CD14-positive monocyte (primary cell): ENCODE data around the gene MYOM3. TPM values are rescaled to one million over a fixed set of nuclear protein-coding genes. Genes with fewer than 3 reads are reported as not detected.
"Not testable (repeated sequence)": the region's sequence is repeated elsewhere in the genome, so short reads cannot be mapped to it uniquely, and the experiment has no call there.

Experiments
- DNase-seq, 3 donors: peaks; one replicate each; pipeline ENCODE4 v3.0.0-alpha.2; 2011 to 2022
- H2AFZ ChIP-seq: 2 replicates; pipeline ENCODE4 v1.6.0; 2012; ENCODE audit warnings: mild to moderate bottlenecking, low read depth, low read length, inconsistent platforms; ENCODE audit not compliant: insufficient read depth, poor library complexity, severe bottlenecking
- H3K27ac ChIP-seq, 2 donors: 1 replicate in 1 of 2; 2 replicates in 1 of 2; pipeline ENCODE4 v1.5.1; 2012 to 2013; ENCODE audit warnings: low read length in 2 of 2, control low read depth in 1 of 2, inconsistent platforms in 1 of 2, low read depth in 1 of 2, mild to moderate bottlenecking in 1 of 2
- H3K27me3 ChIP-seq, 2 donors: one replicate each; pipeline versions ENCODE4 v1.6.0 to v1.6.1; 2011 to 2013; ENCODE audit warnings: low read length in 2 of 2; ENCODE audit not compliant: control insufficient read depth in 2 of 2, insufficient read depth in 2 of 2
- H3K36me3 ChIP-seq, 2 donors: replicated peaks in 1 of 2; 1 replicate in 1 of 2; 2 replicates in 1 of 2; pipeline versions ENCODE4 v1.5.1 to v1.6.1; 2012 to 2013; ENCODE audit warnings: low read length in 2 of 2, control low read depth in 1 of 2, inconsistent platforms in 1 of 2, mild to moderate bottlenecking in 1 of 2; ENCODE audit not compliant: insufficient read depth in 2 of 2, control insufficient read depth in 1 of 2
- H3K4me1 ChIP-seq, 2 donors: 1 replicate in 1 of 2; 2 replicates in 1 of 2; pipeline versions ENCODE4 v1.5.1 to v1.6.1; 2012 to 2013; ENCODE audit warnings: low read length in 2 of 2, control low read depth in 1 of 2, inconsistent platforms in 1 of 2, mild to moderate bottlenecking in 1 of 2, moderate library complexity in 1 of 2; ENCODE audit not compliant: insufficient read depth in 2 of 2, control insufficient read depth in 1 of 2
- H3K4me2 ChIP-seq: replicated peaks from 2 replicates; pipeline ENCODE3; 2012; ENCODE audit warnings: low read length, moderate library complexity, mild to moderate bottlenecking; ENCODE audit not compliant: poor library complexity, severe bottlenecking; ENCODE audit errors: extremely low read depth
- H3K4me3 ChIP-seq, 3 experiments: fragments of 200-600 bp in 1 of 3; sonication (generic) in 1 of 3; replicated peaks in 1 of 3; 1 replicate in 2 of 3; 2 replicates in 1 of 3; pipeline ENCODE4 v1.5.1; 2011 to 2013; ENCODE audit warnings: low read length in 3 of 3, mild to moderate bottlenecking in 3 of 3, control low read depth in 2 of 3, low read depth in 2 of 3, inconsistent platforms in 1 of 3, moderate library complexity in 1 of 3
- H3K79me2 ChIP-seq: 2 replicates; pipeline ENCODE4 v1.6.0; 2012; ENCODE audit warnings: mild to moderate bottlenecking, control low read depth, inconsistent platforms, low read length, moderate library complexity; ENCODE audit not compliant: insufficient read depth
- H3K9ac ChIP-seq: 2 replicates; pipeline ENCODE4 v1.6.0; 2017; ENCODE audit warnings: low read length, mild to moderate bottlenecking; ENCODE audit not compliant: insufficient read depth, poor library complexity, severe bottlenecking
- H3K9me3 ChIP-seq, 2 donors: replicated peaks in 1 of 2; 1 replicate in 1 of 2; 2 replicates in 1 of 2; pipeline versions ENCODE4 v1.5.1 to v1.6.1; 2012 to 2013; ENCODE audit warnings: low read length in 2 of 2, control low read depth in 1 of 2; ENCODE audit not compliant: control insufficient read depth in 1 of 2, insufficient read depth in 1 of 2
- H4K20me1 ChIP-seq: 2 replicates; pipeline ENCODE4 v1.6.0; 2012; ENCODE audit warnings: mild to moderate bottlenecking, low read length, control low read depth, moderate library complexity; ENCODE audit not compliant: insufficient read depth
- H3K27ac Mint-ChIP-seq, 7 donors: one replicate each; pipeline ENCODE4 v1.8.0; 2020; ENCODE audit warnings: mild to moderate bottlenecking in 7 of 7, mixed read lengths in 7 of 7, moderate library complexity in 6 of 7, inconsistent platforms in 2 of 7
- H3K27me3 Mint-ChIP-seq, 3 donors: one replicate each; pipeline ENCODE4 v1.8.0; 2021 to 2022; ENCODE audit warnings: low read depth in 3 of 3, mild to moderate bottlenecking in 3 of 3, mixed read lengths in 3 of 3, moderate library complexity in 3 of 3, inconsistent platforms in 1 of 3
- H3K36me3 Mint-ChIP-seq, 2 donors: one replicate each; pipeline ENCODE4 v1.8.0; 2020; ENCODE audit warnings: mixed read lengths in 2 of 2, inconsistent platforms in 1 of 2, mild to moderate bottlenecking in 1 of 2
- H3K4me1 Mint-ChIP-seq: one replicate; pipeline ENCODE4 v1.8.0; 2020; ENCODE audit warnings: mild to moderate bottlenecking, mixed read lengths
- H3K4me3 Mint-ChIP-seq, 2 donors: one replicate each; pipeline ENCODE4 v1.8.0; 2020; ENCODE audit warnings: mild to moderate bottlenecking in 2 of 2, mixed read lengths in 2 of 2, moderate library complexity in 1 of 2
- H3K9me3 Mint-ChIP-seq, 7 donors: one replicate each; pipeline ENCODE4 v1.8.0; 2020 to 2022; ENCODE audit warnings: mixed read lengths in 7 of 7, mild to moderate bottlenecking in 6 of 7, moderate library complexity in 6 of 7, inconsistent platforms in 2 of 7
- CTCF ChIP-seq: fragments of 200-600 bp; IDR thresholded peaks from one replicate; pipeline ENCODE4 v1.8.0; 2022; ENCODE audit warnings: antibody characterized with exemption, mild to moderate bottlenecking
- WGBS: methylation state at CpG from one replicate; pipeline ENCODE4 v1.1.5; 2013; ENCODE audit warnings: missing lambda C conversion rate; ENCODE audit not compliant: insufficient coverage; 5-methylcytosine and 5-hydroxymethylcytosine counted together
- intact Hi-C, 2 donors: fragments of 100-400 bp; cut with micrococcal nuclease; formaldehyde crosslinking; loops; one replicate each; pipeline versions ENCODE4 v1.15.0 to v1.15.1; 2023
- polyA plus RNA-seq, 3 donors: library from polyadenylated mRNA; depleted of rRNA in 1 of 3; unstranded in 2 of 3; stranded (reverse) in 1 of 3; fragments of 300-500 nt in 2 of 3; fragments of >200 nt in 1 of 3; fragmentation: Illumina TruSeq in 2 of 3; gene quantifications; 1 replicate in 2 of 3; 2 replicates in 1 of 3; pipeline ENCODE4 v1.2.3, GENCODE V29; 2012 to 2021

MYOM3 gene
- polyA plus RNA-seq, 3 donors, result not detected

- peaks cover 18 to 24% of the 10 kb centered on the region in 2 donors for H3K4me1 ChIP-seq
- H3K27me3 ChIP-seq, result no peaks in the 10 kb centered on the region
- no peaks in the 10 kb centered on the region for H3K36me3 ChIP-seq
- Mint-ChIP-seq H3K4me3 (no peak overlapping the region), H3K4me1 (peaks cover 32% of the 10 kb centered on the region), H3K27ac (no peak overlapping the region), H3K9me3 (peaks cover 0 to 3% (median 0%) of the 10 kb centered on the region in 7 donors), H3K27me3 (no peaks in the 10 kb centered on the region), H3K36me3 (no peaks in the 10 kb centered on the region)
- H3K27ac ChIP-seq, result no peak overlapping the region
- no peaks in the 10 kb centered on the region for H3K79me2 ChIP-seq
- no peak overlapping the region for H2AFZ ChIP-seq
- H3K4me2 ChIP-seq, result no peak overlapping the region
- WGBS, result no CpG with 5 or more reads among the region's 7 CpGs
- H3K4me3 ChIP-seq, result no peak overlapping the region
- H4K20me1 ChIP-seq, result no peaks in the 10 kb centered on the region
- no peak for DNase-seq
- intact Hi-C loops, result no loop called here
- TF ChIP-seq CTCF, result no peak
- no peaks in the 10 kb centered on the region for H3K9me3 ChIP-seq
- H3K9ac ChIP-seq, result no peak overlapping the region
Observed at GRCh38 chr1:24049733-24050132, 62.2 kb downstream of the MYOM3 start.

DNA sequence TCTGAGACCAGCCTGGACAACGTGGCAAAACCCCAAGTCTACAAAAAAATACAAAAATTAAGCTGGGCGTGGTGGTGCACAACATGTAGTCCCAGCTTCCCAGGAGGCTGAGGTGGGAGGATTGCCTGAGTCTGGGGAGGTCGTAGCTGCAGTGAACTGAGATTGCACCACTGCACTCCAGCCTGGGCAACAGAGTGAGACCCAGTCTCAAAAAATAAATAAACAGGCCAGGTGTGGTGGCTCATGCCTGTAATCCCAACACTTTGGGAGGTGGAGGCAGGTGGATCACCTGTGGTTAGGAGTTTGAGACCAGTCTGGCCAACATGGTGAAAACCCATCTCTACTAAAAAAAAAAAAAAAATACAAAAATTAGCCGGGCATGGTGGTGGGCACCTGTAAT lies 63.0 kb downstream of the MYOM3 start:
- DNase-seq, intact Hi-C loops, H2AFZ ChIP-seq, H3K9me3 ChIP-seq, H3K27ac ChIP-seq, H3K4me2 ChIP-seq, H3K27me3 ChIP-seq, H3K27me3 Mint-ChIP-seq, H3K9ac ChIP-seq, H3K27ac Mint-ChIP-seq, H3K36me3 Mint-ChIP-seq, H3K79me2 ChIP-seq, H3K4me3 ChIP-seq, H3K4me3 Mint-ChIP-seq, H3K9me3 Mint-ChIP-seq, H3K36me3 ChIP-seq, H4K20me1 ChIP-seq: not testable (repeated sequence)
- H3K4me1 Mint-ChIP-seq, result peaks cover 32% of the 10 kb centered on the region
- peaks cover 18 to 24% of the 10 kb centered on the region in 2 donors for H3K4me1 ChIP-seq
- no CpG with 5 or more reads among the region's 4 CpGs for WGBS
